Activated CD4-positive, alpha-beta T cell treated with anti-CD3 and anti-CD28 coated beads, Interleukin-2, amount 10 ng/mL, durations not matched to agents 7 days and 5 days (primary cell): Measurements from ENCODE around the gene ZMAT5. TPM values are rescaled to one million over a fixed set of nuclear protein-coding genes. Genes with fewer than 3 reads are reported as not detected.

Experiments
- CTCF ChIA-PET: fragments of 350-600 bp; sonication (Branson Sonifier 250); formaldehyde crosslinking; loops from one replicate; lab custom pipeline; 2021; ENCODE audit warnings: antibody characterized with exemption; lab: Charles Lee
- POLR2A ChIA-PET: fragments of 350-600 bp; sonication (Branson Sonifier 250); formaldehyde crosslinking; loops from one replicate; lab custom pipeline; 2021; ENCODE audit warnings: antibody characterized with exemption; lab: Charles Lee
- DNase-seq: peaks from one replicate; pipeline ENCODE4 v3.0.0-alpha.2; 2020
- H3K27ac Mint-ChIP-seq: one replicate; pipeline ENCODE4 v1.8.0; 2021; ENCODE audit warnings: mild to moderate bottlenecking, moderate library complexity, mixed read lengths
- H3K27me3 Mint-ChIP-seq: one replicate; pipeline ENCODE4 v1.8.0; 2021; ENCODE audit warnings: mixed read lengths
- H3K36me3 Mint-ChIP-seq: one replicate; pipeline ENCODE4 v1.8.0; 2021; ENCODE audit warnings: low read depth, mixed read lengths
- H3K4me1 Mint-ChIP-seq: one replicate; pipeline ENCODE4 v1.8.0; 2021; ENCODE audit warnings: mixed read lengths
- H3K4me3 Mint-ChIP-seq: one replicate; pipeline ENCODE4 v1.8.0; 2021; ENCODE audit warnings: mild to moderate bottlenecking, moderate library complexity, mixed read lengths
- H3K9me3 Mint-ChIP-seq: one replicate; pipeline ENCODE4 v1.8.0; 2021; ENCODE audit warnings: mixed read lengths
- total RNA-seq, 2 experiments: library from RNA; stranded (reverse); gene quantifications; one replicate each; pipeline ENCODE4 v1.2.3, GENCODE V29; 2021

ZMAT5 gene
- total RNA-seq, 2 experiments from 2014 or later = 19.3 to 21.0 TPM

- peaks cover 14% of the 10 kb centered on the region for H3K36me3 Mint-ChIP-seq
- POLR2A ChIA-PET = no interaction called here
- CTCF ChIA-PET = interaction anchor here (0.9 kb wide), 1 partner anchor 9 kb away, joined by 3 read pairs; no protein-coding TSS in a partner anchor
- H3K27me3 Mint-ChIP-seq = no peaks in the 10 kb centered on the region
- no peak overlapping the region for H3K4me3 Mint-ChIP-seq
- peaks cover 21% of the 10 kb centered on the region for H3K4me1 Mint-ChIP-seq
- H3K27ac Mint-ChIP-seq = no peak overlapping the region
- no peaks in the 10 kb centered on the region for H3K9me3 Mint-ChIP-seq
- DNase-seq = no peak
Measured at GRCh38 chr22:29747832-29748231, 19.0 kb downstream of the ZMAT5 start.

GRCh38 chr22:29744902-29745301 lies 21.9 kb downstream of the ZMAT5 start:
- POLR2A ChIA-PET = no interaction called here

GRCh38 chr22:29742326-29742725 lies 24.5 kb downstream of the ZMAT5 start:
- ChIA-PET CTCF (interaction anchor here (0.9 to 1.9 kb wide), 2 partner anchors 23 to 49 kb away, joined by 3 to 4 read pairs; partner anchors contain the start of gene CABP7), POLR2A (no interaction called here)
- H3K4me3 Mint-ChIP-seq = no peak overlapping the region
- H3K4me1 Mint-ChIP-seq = peaks cover 3% of the 10 kb centered on the region
- no peaks in the 10 kb centered on the region for H3K27me3 Mint-ChIP-seq
- H3K27ac Mint-ChIP-seq = no peak overlapping the region
- peaks cover 3% of the 10 kb centered on the region for H3K36me3 Mint-ChIP-seq
- no peak for DNase-seq
- H3K9me3 Mint-ChIP-seq = no peaks in the 10 kb centered on the region

More at GRCh38 chr22:29744902-29745301, 21.9 kb downstream of the ZMAT5 start:
- Mint-ChIP-seq H3K27ac (no peak overlapping the region), H3K4me3 (no peak overlapping the region), H3K36me3 (peaks cover 8% of the 10 kb centered on the region), H3K27me3 (no peaks in the 10 kb centered on the region), H3K4me1 (peaks cover 3% of the 10 kb centered on the region), H3K9me3 (no peaks in the 10 kb centered on the region)
- DNase-seq = no peak
- CTCF ChIA-PET = interaction anchor here (1.2 kb wide), 1 partner anchor 16 kb away, joined by 3 read pairs; no protein-coding TSS in a partner anchor

- Mint-ChIP-seq H3K4me3 (no peak overlapping the region), H3K9me3 (no peaks in the 10 kb centered on the region), H3K27me3 (no peaks in the 10 kb centered on the region), H3K27ac (no peak overlapping the region), H3K4me1 (peaks cover 3% of the 10 kb centered on the region), H3K36me3 (peaks cover 3% of the 10 kb centered on the region)
- ChIA-PET CTCF (interaction anchor here (0.9 to 1.9 kb wide), 2 partner anchors 22 to 48 kb away, joined by 3 to 4 read pairs; partner anchors contain the start of gene CABP7), POLR2A (no interaction called here)
- no peak for DNase-seq
Measured at GRCh38 chr22:29741926-29742325, 24.9 kb downstream of the ZMAT5 start.

- DNase-seq = no peak
- Mint-ChIP-seq H3K36me3 (no peaks in the 10 kb centered on the region), H3K27me3 (no peaks in the 10 kb centered on the region), H3K27ac (no peak overlapping the region), H3K4me1 (peaks cover 3% of the 10 kb centered on the region), H3K4me3 (no peak overlapping the region), H3K9me3 (no peaks in the 10 kb centered on the region)
- CTCF ChIA-PET = interaction anchor here (1.4 kb wide), 1 partner anchor 13 kb away, joined by 3 read pairs; no protein-coding TSS in a partner anchor
- POLR2A ChIA-PET = no interaction called here
Measured at GRCh38 chr22:29740216-29740615, 26.6 kb downstream of the ZMAT5 start.

GRCh38 chr22:29739346-29739875 lies 27.4 kb downstream of the ZMAT5 start:
- H3K4me3 Mint-ChIP-seq = no peak overlapping the region
- no peak for DNase-seq
- H3K36me3 Mint-ChIP-seq = no peaks in the 10 kb centered on the region
- H3K4me1 Mint-ChIP-seq = peaks cover 3% of the 10 kb centered on the region
- no peak overlapping the region for H3K27ac Mint-ChIP-seq
- ChIA-PET POLR2A (no interaction called here), CTCF (interaction anchor here (1.3 to 1.4 kb wide), 2 partner anchors 9 to 14 kb away, joined by 3 read pairs; no protein-coding TSS in a partner anchor)
- no peaks in the 10 kb centered on the region for H3K9me3 Mint-ChIP-seq
- H3K27me3 Mint-ChIP-seq = no peaks in the 10 kb centered on the region

- no peak overlapping the region for H3K27ac Mint-ChIP-seq
- CTCF ChIA-PET = interaction anchor here (0.5 to 1.3 kb wide), 2 partner anchors 10 to 785 kb away, joined by 3 to 4 read pairs; no protein-coding TSS in a partner anchor
- no peaks in the 10 kb centered on the region for H3K27me3 Mint-ChIP-seq
- H3K4me1 Mint-ChIP-seq = peaks cover 3% of the 10 kb centered on the region
- H3K36me3 Mint-ChIP-seq = no peaks in the 10 kb centered on the region
- no peaks in the 10 kb centered on the region for H3K9me3 Mint-ChIP-seq
- no peak overlapping the region for H3K4me3 Mint-ChIP-seq
- POLR2A ChIA-PET = no interaction called here
- no peak for DNase-seq
Measured at GRCh38 chr22:29738118-29738815, 28.5 kb downstream of the ZMAT5 start.

GRCh38 chr22:29737251-29738117 lies 29.3 kb downstream of the ZMAT5 start:
- Mint-ChIP-seq H3K4me3 (no peak overlapping the region), H3K36me3 (no peaks in the 10 kb centered on the region), H3K4me1 (peaks cover 3% of the 10 kb centered on the region), H3K27ac (no peak overlapping the region), H3K9me3 (no peaks in the 10 kb centered on the region), H3K27me3 (no peaks in the 10 kb centered on the region)
- ChIA-PET POLR2A (no interaction called here), CTCF (interaction anchor here (0.5 kb wide), 1 partner anchor 785 kb away, joined by 4 read pairs; no protein-coding TSS in a partner anchor)
- no peak for DNase-seq

GRCh38 chr22:29735416-29735815 lies 31.4 kb downstream of the ZMAT5 start:
- DNase-seq = no peak
- POLR2A ChIA-PET = no interaction called here
- no peaks in the 10 kb centered on the region for H3K4me1 Mint-ChIP-seq
- no peak overlapping the region for H3K27ac Mint-ChIP-seq
- CTCF ChIA-PET = no interaction called here
- no peaks in the 10 kb centered on the region for H3K36me3 Mint-ChIP-seq
- H3K9me3 Mint-ChIP-seq = no peaks in the 10 kb centered on the region
- H3K27me3 Mint-ChIP-seq = no peaks in the 10 kb centered on the region
- no peak overlapping the region for H3K4me3 Mint-ChIP-seq

GRCh38 chr22:29734838-29735237 lies 32.0 kb downstream of the ZMAT5 start:
- POLR2A ChIA-PET = no interaction called here
- no peak overlapping the region for H3K27ac Mint-ChIP-seq
- no peaks in the 10 kb centered on the region for H3K36me3 Mint-ChIP-seq
- H3K4me1 Mint-ChIP-seq = no peaks in the 10 kb centered on the region
- H3K27me3 Mint-ChIP-seq = no peaks in the 10 kb centered on the region
- H3K4me3 Mint-ChIP-seq = no peak overlapping the region
- no peaks in the 10 kb centered on the region for H3K9me3 Mint-ChIP-seq
- CTCF ChIA-PET = no interaction called here
- no peak for DNase-seq

- Mint-ChIP-seq H3K4me3 (no peak overlapping the region), H3K4me1 (no peaks in the 10 kb centered on the region), H3K36me3 (no peaks in the 10 kb centered on the region), H3K9me3 (no peaks in the 10 kb centered on the region), H3K27ac (no peak overlapping the region), H3K27me3 (no peaks in the 10 kb centered on the region)
- ChIA-PET CTCF (no interaction called here), POLR2A (no interaction called here)
- DNase-seq = no peak
Measured at GRCh38 chr22:29734406-29734805, 32.4 kb downstream of the ZMAT5 start.

- H3K9me3 Mint-ChIP-seq = no peaks in the 10 kb centered on the region
- H3K4me1 Mint-ChIP-seq = no peaks in the 10 kb centered on the region
- ChIA-PET POLR2A (no interaction called here), CTCF (interaction anchor here (1.1 kb wide), 1 partner anchor 11 kb away, joined by 3 read pairs; no protein-coding TSS in a partner anchor)
- no peaks in the 10 kb centered on the region for H3K27me3 Mint-ChIP-seq
- DNase-seq = no peak
- H3K27ac Mint-ChIP-seq = no peak overlapping the region
- no peaks in the 10 kb centered on the region for H3K36me3 Mint-ChIP-seq
- no peak overlapping the region for H3K4me3 Mint-ChIP-seq
Measured at GRCh38 chr22:29733362-29734201, 33.2 kb downstream of the ZMAT5 start.
